Measurements from ENCODE around the gene ZNF384.

DNA sequence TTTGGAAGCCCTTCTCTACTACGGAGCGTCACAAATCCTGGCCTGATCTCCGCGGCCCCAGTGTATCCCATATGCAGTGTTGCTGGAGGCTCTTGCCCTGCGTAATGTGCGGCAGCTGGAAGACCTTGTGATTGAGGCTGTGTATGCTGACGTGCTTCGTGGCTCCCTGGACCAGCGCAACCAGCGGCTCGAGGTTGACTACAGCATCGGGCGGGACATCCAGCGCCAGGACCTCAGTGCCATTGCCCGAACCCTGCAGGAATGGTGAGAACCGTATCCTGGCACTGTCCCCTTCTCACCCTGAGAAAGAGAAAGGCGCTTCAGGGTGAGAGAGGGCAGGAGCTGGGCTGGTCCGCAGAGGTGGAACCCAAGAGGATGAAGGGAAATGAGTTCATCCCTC is 40.0 kb upstream of the ZNF384 start:
- TF ChIP-seq, protein P1, sequence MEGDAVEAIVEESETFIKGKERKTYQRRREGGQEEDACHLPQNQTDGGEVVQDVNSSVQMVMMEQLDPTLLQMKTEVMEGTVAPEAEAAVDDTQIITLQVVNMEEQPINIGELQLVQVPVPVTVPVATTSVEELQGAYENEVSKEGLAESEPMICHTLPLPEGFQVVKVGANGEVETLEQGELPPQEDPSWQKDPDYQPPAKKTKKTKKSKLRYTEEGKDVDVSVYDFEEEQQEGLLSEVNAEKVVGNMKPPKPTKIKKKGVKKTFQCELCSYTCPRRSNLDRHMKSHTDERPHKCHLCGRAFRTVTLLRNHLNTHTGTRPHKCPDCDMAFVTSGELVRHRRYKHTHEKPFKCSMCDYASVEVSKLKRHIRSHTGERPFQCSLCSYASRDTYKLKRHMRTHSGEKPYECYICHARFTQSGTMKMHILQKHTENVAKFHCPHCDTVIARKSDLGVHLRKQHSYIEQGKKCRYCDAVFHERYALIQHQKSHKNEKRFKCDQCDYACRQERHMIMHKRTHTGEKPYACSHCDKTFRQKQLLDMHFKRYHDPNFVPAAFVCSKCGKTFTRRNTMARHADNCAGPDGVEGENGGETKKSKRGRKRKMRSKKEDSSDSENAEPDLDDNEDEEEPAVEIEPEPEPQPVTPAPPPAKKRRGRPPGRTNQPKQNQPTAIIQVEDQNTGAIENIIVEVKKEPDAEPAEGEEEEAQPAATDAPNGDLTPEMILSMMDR (IDR thresholded peaks at IDR 0.05) = no peak
- no peak for TF ChIP-seq POLR2A (IDR thresholded peaks at IDR 0.05)

All from testis (tissue), 2 donors.